DMS114 treated with DMSO at 0.1 percent for 48 hours (cell line): Measurements from ENCODE around the gene FAM170B.

ENCODE experiments used
- DNase-seq: peaks from one replicate; lab custom pipeline; 2025; ENCODE audit not compliant: unreplicated experiment; lab: John Stamatoyannopoulos, UW

The FAM170B gene

DNA sequence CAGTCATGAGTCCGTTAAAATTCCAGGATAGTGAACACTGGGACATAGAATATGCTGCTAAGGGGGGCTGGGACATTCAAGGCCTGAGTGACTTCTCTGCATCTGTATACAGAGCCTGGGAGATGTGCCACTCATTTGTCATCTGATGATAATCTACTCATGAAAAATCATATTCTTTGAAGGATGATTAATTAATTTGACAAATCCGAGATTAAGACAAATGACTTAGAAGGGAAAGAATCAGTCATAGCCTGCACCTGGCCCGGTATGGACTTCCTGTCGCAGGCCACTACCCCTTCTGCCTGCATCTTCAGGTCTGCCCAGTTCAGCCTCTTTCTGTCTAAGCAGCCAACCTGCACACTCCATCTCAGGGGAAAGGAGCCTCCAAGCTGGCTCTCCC is 18.8 kb upstream of the FAM170B start:
- no peak for DNase-seq

DNA sequence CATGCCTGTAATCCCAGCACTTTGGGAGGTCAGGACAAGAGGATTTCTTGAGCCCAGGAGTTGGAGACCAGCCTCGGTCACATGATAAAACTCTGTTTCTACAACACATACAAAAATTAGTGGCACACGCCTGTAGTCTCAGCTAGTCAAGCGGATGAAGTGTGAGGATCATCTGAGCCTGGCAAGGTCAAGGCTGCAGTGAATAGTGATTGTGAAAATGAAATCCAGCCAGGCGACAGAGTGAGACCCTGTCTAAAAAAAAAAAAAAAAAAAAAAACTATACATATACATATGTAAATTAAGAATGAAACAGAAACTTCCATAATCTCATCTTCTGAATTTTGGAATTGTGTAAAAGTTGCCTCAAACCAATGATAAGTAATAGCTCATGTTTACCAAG is 18.2 kb upstream of the FAM170B start:
- DNase-seq: no peak

DNA sequence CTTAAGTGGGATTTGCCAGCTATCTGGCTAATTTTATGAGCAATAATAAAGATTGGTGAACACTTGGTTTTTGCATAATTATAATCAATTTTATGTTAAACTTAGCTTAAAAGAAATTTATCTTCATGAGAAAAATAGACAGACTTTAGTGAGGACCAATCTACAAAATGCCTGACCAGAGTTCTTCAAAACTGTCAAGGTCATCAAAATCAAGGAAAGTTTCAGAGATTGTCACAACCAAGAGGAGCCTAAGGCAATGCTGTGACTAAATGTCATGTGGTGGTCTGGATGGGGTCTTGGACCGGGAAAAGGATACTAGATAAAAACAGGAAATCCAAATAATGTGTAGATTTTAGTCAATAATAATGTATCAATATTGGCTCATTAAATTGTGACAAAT is 17.7 kb upstream of the FAM170B start:
- no peak for DNase-seq

DNA sequence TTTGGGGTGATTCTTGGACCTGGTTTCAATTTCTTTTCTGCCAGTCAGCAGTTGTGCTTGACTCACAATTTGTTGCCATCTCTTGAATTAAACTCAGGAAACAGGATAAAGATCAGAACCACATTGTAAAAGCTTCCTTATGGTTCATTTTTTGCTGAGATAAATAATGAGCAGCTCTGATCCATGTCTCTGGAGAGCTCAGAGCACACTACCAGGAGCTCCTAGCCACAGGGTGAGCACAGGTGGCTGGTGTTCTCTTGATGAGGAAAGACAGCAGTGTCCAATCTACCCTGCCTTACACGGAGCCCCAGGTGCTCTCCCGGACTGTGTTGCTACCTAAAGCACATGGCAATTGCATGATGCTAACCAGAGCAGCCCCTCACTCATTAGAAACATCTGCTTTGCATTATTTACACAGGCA is 17.2 kb upstream of the FAM170B start:
- DNase-seq: no peak

DNA sequence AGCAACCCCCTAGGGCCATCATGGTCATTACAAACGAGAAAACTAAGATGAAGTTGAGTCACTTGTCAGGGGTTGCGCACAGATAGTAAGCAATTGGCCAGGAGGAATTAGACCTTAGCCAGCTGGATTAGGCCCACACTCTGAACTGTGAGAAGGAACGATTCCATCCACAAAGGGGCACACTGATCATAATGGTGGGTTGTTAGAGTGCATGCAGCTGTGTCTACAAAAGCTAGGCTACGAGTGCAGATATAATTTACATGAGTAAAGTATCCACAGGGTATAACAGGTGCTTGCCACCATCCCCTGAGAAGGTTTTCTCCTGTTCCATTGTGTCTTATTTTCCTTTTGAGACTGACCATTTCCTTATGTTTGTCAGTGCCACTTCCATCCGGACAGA is 16.6 kb upstream of the FAM170B start:
- no peak for DNase-seq

DNA sequence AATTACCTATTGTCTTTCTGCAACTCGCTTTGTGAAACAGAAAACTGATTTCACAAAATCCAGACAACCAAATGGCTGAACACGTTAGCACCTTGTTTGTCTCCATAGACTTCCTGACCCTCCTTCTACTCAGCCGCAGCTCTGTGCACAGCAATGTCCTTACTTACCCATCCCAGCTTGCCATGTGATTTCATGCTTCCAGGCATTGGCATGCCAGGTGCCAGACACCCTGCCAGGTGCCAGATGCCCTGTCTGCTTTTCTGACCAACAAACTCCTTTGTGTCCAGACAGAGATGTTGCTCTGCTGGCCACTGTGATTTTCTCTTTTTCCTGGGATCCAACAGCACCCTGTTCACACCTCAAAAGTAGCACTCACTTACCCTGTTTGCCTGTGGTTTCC is 16.1 kb upstream of the FAM170B start:
- no peak for DNase-seq

DNA sequence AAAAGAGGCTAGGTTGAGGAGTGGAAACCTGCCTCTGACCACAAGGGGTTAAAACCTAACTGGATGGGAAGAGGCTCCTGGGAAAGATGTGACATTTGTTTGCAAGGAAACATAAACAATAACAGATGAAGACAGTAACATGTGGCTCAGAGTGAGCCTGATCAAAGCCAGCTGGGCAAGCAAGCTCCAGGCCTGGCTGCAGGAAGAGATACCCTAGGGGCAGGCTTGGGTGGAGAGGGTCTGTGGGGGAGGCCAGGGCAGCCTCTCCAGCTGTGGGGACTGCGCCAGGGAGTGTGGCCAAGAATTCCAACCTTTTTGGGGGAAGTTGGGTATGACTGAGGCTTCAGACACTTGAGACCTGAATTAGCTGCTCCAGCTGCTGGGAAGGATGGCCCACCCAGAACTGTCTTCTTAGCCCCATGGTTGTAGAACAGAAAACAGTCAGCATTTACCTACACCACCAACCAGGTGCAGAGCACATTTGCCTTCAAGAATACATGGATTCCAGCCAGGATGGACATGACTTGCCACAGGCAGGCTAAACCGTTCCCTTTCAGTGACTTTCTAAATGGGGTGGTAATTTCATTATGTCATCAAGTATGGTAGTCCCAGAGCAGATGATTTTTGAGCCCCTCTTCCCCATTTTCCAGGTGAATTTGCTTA is 10.4 kb upstream of the FAM170B start:
- no peak for DNase-seq

DNA sequence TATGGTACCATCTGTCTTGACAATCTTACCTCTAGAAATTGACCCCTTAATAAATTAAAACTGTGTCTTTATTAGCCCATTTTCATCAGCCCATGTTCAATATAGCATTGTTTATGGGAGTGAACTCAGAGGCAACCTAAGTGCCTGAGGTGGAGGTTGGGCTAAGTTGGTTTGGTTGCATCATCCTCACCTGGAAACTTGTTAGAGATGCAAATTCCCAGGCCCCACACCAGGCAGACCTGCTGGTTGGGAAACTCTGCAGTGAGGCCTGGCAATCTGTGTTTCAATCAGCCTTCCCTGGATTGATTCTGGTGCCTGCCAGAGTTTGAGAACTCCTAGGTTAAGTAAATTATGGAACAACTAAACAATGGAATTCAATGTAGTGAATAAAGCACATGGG is 9.4 kb upstream of the FAM170B start:
- DNase-seq: no peak

DNA sequence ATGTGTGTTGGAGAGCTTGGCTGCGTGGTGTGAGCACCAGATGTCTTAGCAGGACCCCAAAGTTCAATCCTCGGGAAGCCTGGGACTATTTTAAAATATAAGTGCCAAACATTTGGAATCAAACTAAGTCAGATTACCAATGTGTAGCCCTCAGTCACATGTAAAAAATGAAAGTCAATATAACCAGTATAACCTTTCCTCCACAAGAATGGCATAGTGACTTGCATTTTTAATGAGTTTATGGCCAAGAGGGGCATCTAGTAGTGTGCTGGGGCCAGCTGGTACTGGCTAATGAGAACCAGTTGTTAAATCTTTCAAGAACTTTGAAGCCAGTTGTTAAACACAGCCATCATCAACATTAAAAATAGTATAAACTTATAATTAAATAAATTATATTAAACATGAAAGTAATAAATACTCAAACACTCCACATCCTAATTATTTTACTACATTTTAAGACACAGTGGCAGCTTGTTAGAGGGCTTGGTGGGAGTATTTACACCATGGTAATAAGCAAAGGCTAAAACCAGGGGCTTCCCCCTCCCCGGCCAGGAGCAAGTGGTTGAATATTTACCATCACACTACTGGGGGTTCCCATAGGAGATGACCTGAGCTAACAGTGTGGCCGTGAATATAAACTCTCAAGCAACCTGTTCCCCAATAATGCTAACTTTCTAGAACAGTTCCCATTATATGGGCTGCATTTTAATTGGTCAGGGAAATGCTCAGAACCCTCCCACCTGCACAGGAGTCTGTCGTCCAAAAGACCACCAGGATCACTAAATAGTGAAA is 7.9 kb upstream of the FAM170B start:
- DNase-seq: no peak

DNA sequence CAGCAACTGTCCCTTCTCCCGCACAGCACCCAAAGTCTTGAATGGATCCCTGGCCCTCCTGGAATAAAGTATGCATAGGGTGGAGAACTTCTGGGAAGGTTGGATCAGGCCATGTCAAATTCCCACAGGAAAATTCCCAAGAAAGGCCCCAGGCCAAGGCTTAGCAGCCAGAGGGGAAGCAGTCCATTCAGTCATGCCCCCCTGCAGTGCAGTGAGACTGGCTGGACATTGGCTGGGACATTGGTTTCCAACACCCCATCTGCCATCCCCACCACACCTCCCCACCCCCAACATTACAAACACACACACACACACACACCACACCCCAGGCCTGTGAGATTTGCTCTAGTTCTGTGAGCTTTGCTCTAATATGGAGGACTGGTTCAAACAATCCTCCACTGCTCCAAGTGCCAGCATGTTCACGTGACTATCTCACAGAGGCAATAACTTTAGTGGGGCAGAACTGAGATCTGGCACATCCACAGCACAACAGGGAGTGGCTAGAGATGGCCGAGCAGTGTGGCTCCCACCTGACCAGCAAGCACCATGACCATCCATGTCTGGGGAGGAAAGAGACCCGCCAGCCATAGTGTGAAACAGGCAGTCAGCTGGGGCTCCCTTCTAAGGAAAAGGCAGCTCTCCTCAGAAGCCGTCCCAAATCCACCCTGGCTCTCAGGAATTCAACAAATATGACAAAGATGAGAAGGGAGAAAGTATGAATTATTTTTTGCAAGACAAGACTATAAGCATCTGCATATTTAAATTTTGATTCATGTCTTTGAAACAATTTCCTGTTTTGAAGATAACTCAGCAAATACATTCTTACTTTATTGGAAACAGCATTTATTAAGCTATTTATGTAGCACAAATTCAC is 6.7 kb upstream of the FAM170B start:
- DNase-seq: no peak

DNA sequence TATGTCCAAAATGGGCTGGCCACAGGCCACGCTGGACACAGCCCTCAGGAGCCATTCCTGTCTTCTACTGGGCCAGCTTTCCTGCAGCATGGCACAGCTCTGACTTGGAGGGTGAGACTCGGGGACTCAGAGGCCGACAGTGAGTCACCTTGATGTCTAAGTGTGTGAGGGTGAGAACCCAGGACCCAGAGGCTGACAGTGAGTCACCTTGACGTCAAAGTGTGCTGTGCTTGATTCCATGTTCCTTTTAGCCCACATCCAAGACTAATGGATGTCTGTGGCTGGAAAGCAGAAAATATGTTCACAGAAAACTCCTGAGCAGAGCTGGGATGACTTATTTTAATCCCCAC is 6.0 kb upstream of the FAM170B start:
- DNase-seq: no peak

DNA sequence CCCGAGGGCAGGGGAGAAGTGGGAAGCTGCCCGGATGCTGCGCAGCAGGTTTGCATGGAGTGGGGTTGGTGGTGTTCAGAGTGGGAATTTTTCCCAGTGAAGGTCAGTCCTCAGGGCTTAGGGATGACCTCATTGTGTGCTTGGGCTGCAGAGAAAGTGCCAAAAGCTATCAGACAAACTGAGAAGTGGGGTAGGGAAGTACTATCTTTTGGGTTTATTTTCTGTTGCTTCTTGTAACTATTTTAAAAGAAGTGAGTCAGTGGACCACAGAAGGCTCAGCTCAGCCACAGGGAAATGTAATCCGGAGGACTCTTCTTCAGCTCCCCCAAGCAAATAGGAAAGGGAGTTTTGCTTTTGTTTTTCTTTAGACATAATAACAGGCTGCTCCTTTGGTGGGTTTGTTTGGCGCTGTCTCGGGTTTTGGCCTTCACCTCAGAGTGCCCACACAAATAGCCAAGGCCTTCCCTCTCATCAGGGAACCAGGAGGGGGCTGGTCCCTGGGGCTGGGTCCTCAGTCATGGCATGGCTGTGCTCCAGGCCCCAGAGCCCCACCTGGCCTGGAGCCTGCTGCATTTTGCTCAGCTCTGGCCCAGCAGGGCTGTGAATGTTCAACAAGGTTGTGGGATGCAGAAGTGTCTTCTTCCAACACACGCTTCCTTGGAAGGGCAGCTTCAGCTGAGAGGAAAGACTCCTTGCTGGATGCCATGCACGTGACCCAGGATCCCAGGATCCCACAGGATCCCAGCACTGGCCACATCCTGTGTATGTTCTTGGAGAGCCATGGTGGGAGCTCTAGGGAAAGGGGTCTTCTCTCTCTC is 5.4 kb upstream of the FAM170B start:
- no peak for DNase-seq

DNA sequence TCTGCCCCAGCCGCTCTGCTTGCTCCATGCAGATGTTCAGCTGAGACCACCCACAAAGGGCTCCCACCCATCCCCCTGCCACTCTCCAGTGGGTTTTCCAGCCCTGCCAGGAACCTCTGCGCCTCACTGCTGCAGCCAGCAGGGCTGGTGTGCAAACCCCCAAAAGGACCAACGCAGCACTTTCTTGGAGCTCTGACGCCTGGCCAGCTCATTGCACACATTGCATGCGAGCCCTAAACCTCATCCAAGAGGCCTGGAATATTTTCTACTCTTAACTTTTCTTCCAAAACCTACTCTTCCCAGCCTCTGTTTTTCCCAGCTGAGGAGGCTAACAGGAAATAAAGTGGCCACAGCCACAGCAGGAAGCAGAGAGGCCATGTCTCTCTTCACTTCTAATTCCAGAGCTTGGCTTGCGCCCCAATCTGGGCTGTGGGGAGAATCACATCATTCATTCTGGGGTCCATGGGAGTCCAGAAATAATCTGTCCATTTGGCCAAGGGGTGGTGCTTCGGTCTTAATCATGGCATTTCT is 4.6 kb upstream of the FAM170B start:
- DNase-seq: no peak

DNA sequence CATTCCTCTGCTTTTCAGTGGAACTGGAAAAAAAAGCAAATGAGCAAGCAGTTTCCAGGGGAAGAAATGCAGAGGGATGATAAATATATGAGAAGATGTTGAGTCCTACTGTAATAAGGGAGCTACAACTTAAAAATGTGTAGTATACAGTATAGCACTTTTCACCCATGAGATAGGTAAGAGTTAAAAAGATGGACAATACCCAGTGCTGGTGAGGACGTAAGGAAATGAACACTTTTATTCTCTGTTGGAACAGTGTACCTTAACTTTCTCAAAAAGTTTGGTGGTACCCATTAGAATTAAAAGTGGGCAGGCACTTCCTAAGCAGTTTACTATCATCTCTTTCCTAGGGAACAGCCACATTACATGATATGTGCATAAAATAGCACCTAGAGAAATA is 2.7 kb upstream of the FAM170B start:
- no peak for DNase-seq

DNA sequence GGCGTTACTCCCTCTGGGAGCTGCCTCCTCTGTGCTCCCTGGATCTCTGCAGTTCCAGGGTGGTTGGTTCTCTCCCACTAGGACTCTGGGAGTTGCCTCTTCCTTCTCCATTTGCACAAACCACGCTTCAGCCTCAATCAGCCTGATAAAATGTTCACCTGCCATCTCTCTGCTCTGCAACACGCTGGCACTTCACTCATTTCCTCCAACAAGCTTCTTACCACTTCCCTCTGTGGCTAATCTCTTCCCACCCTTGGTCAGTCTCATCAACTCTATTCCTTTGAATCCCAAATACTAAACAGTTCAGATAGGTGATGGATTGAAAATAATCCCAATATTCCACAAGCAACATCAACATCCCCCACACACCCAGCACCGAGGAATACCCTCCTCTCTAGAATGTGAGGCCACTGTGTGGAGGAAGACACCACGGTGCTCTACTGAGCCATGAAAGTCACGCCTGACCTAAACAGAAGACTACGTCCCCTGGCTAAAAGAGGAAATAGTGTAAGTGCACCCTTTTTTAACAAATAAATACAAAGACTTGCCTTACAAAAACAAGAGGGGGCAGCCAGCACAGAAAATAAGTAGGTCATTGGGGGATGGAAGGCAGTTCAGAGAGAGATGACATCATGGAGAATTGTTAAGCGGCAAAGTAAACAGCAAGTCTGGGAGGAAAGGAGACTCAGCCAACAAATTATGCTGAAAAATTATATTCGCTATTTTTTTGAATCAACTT is 1.9 kb upstream of the FAM170B start:
- DNase-seq: no peak

DNA sequence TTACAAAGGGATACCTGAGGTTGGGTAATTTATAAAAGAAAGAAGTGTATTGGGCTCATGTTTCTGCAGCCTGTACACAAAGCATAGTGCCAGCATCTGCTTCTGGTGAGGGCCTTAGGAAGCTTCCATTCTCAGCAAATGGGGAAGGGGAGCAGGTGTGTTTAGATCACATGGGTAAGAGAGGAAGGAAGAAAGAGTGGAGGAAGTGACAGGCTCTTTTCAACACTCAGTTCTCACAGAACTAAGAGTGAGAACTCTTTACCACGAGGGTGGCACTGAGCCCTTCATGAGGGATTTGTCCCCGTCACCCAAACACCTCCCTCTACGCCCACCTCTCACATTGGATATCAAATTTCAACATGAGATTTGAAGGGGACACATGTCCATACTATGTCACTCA is 506 bp upstream of the FAM170B start:
- no peak for DNase-seq

DNA sequence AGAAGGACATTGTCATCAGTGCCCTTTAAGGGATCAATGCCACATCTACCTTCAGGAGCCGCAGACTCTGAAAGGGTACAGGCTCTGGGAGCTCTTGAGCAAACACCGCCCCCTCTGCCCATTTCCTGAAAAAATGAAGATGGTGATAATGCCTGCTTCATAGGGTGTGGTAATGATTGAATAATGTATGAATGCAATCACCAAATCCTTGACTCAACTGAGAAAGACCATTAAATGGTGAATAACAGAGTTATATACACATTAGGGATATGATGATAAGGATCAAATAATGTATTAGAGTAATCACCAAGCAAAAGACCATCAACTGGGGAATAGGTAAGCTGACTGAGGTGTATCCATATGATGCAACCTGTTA is 1.5 kb downstream of the FAM170B start:
- DNase-seq: no peak

DNA sequence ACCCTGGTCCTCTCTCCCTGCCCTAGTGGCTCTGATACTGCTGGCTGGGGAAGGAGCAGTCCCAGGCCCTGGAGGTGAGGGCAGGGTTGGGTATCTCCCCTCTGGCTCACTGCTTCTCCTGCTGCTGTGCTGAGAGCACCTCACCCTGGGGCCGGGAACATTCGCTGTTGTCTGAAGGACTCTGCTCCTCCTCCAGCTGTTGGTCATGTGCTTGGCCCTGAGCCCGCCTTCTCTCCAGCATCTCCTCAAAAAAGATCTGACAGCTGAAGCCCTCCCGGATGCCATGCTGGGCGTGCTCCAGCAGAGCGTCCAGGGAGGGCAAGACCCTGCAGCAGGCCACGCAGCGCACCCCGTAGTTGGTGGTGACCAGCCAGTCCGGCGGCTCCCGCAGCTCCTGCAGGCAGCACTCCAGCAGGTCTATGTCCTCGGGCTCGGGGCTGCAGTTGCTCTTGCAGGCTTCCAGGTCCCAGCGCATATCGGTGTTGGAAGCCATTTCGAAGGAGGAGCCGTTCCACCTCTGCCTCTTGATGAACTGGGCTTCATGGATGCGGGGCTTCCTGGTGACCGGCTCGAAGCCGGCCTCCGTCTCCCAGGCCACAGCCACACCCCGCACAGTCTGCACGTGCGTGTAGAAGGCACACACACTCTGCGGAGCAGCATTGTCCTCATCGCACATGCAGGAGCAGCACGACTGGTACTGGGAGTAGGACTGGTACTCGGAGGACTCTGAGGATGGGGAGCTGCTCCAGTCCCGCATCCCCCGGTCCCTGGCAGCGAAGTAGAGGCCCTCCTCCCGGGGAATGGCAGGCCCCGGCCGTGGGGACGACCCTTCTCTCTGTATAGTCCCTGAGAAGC is 2.1 kb downstream of the FAM170B start:
- peak; percentile 7 for DNase-seq

DNA sequence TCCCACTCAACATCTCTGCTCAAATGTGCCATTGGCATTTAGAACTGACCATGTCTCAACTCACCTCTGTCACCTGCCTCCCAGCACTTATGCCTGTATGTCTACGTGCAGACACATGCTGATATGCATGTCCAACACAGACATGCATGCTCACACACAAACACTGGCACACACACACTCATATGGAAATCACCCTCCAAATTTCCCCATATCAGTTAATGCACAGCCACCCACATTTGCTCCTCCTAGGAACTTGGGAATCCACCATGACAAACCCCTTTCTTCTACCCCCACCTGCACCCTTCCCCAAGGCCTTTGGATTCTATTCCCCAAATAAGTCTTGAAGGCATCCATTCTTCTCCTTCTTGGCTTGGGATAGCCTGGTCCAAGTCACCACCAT is 4.4 kb downstream of the FAM170B start:
- no peak for DNase-seq
